Natural killer cell treated with Interleukin-12 subunit alpha and Interleukin-12 subunit beta and Interleukin-15 and Interleukin-18, amount 100 ng/mL, for 72 hours (primary cell): Measurements from ENCODE around the gene ARMC9. TPM values are rescaled to one million over a fixed set of nuclear protein-coding genes. Genes with fewer than 3 reads are reported as not detected.

Experiments
- ATAC-seq, 2 donors: fragments of 150-1000 bp; cut with Tn5 transposase in 1 of 2; sonication (Bioruptor Pico), chemical (Tn5 transposase) in 1 of 2; 2 replicates each; pipeline ENCODE4 v1.10.0; 2021
- DNase-seq: peaks from one replicate; pipeline ENCODE4 v3.0.0; 2022; ENCODE audit warnings: low spot score
- H3K27ac Mint-ChIP-seq, 2 donors: 1 replicate in 1 of 2; 2 replicates in 1 of 2; pipeline ENCODE4 v1.8.0; 2022; ENCODE audit warnings: mixed read lengths in 2 of 2, mild to moderate bottlenecking in 1 of 2, moderate library complexity in 1 of 2
- H3K27me3 Mint-ChIP-seq, 2 donors: 1 replicate in 1 of 2; 2 replicates in 1 of 2; pipeline ENCODE4 v1.8.0; 2022; ENCODE audit warnings: mixed read lengths in 2 of 2
- H3K36me3 Mint-ChIP-seq: one replicate; pipeline ENCODE4 v1.8.0; 2022; ENCODE audit warnings: mixed read lengths
- H3K4me1 Mint-ChIP-seq, 2 donors: 1 replicate in 1 of 2; 2 replicates in 1 of 2; pipeline ENCODE4 v1.8.0; 2022; ENCODE audit warnings: low read depth in 2 of 2, mixed read lengths in 2 of 2, mild to moderate bottlenecking in 1 of 2
- H3K4me3 Mint-ChIP-seq: one replicate; pipeline ENCODE4 v1.8.0; 2022; ENCODE audit warnings: mixed read lengths
- H3K9me3 Mint-ChIP-seq: 2 replicates; pipeline ENCODE4 v1.8.0; 2022; ENCODE audit warnings: mixed read lengths
- total RNA-seq, 2 donors: library from RNA; stranded (reverse); gene quantifications; one replicate each; pipeline ENCODE4 v1.2.3, GENCODE V29; 2022

ARMC9 gene
- total RNA-seq, 2 donors from 2014 or later: 2.5 to 4.8 TPM

DNA sequence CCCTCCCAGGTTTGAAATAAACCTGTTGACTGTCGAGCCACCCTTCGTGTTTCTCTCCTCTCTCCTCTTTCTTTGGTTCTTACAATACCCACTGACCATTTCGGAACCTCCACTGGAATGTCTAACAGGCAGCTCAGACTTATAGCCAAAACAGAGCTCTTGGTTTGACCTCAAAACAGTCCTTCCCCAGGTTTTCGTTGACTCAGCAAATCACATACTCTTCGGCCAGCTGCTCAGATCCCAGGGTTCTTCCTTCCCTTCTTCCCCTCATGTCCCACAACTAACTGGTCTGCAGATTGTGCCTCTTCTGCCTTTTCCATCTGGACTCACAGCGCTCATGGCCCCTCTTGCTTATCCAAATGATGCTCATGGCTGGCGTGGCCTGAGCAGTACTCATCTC, 4.7 kb downstream of the ARMC9 start:
- H3K4me3 Mint-ChIP-seq: no peak overlapping the region
- peaks cover 5% of the 10 kb centered on the region in 2 donors for H3K4me1 Mint-ChIP-seq
- H3K27me3 Mint-ChIP-seq: no peaks in the 10 kb centered on the region
- no peaks in the 10 kb centered on the region for H3K36me3 Mint-ChIP-seq
- no peaks in the 10 kb centered on the region for H3K9me3 Mint-ChIP-seq
- ATAC-seq (no peak), DNase-seq (no peak)
- H3K27ac Mint-ChIP-seq: no peak overlapping the region

- H3K27me3 Mint-ChIP-seq: no peaks in the 10 kb centered on the region
- peaks cover 2 to 4% of the 10 kb centered on the region in 2 donors for H3K4me1 Mint-ChIP-seq
- no peak overlapping the region for H3K27ac Mint-ChIP-seq
- no peak overlapping the region for H3K4me3 Mint-ChIP-seq
- no peaks in the 10 kb centered on the region for H3K9me3 Mint-ChIP-seq
- DNase-seq: no peak
- H3K36me3 Mint-ChIP-seq: no peaks in the 10 kb centered on the region
- no peak for ATAC-seq
These were observed 5.7 kb downstream of the ARMC9 start for GRCh38 chr2:231204146-231204545.

DNA sequence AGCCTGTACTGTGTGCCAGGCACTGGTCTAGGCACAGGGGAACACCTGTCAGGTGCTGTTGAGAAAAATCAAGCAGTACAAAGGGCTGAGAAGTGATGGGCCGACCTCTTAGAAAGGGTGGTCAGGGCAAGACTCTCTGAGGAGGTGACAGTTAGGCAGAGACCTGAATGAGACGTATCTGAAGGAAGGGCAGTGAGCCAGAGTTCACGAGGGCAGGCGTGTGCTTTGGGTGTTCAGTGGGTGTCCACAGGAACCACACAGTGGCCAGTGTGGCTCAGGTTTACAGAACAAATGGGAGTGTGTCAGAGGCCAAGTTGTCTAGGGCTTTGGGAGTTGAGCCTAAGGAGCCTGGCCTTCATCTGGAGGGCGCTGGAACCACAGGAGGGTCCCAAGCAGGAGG, 6.2 kb downstream of the ARMC9 start:
- H3K4me1 Mint-ChIP-seq: peaks cover 0 to 4% of the 10 kb centered on the region in 2 donors
- no peak for ATAC-seq
- H3K27me3 Mint-ChIP-seq: no peaks in the 10 kb centered on the region
- no peaks in the 10 kb centered on the region for H3K9me3 Mint-ChIP-seq
- H3K27ac Mint-ChIP-seq: no peak overlapping the region
- no peak overlapping the region for H3K4me3 Mint-ChIP-seq
- no peak for DNase-seq
- H3K36me3 Mint-ChIP-seq: no peaks in the 10 kb centered on the region

GRCh38 chr2:231207734-231208133, 9.3 kb downstream of the ARMC9 start:
- no peaks in the 10 kb centered on the region for H3K27me3 Mint-ChIP-seq
- ATAC-seq: no peak
- no peak for DNase-seq
- no peak overlapping the region for H3K4me3 Mint-ChIP-seq
- no peaks in the 10 kb centered on the region for H3K36me3 Mint-ChIP-seq
- no peak overlapping the region for H3K27ac Mint-ChIP-seq
- no peaks in the 10 kb centered on the region for H3K4me1 Mint-ChIP-seq
- H3K9me3 Mint-ChIP-seq: no peaks in the 10 kb centered on the region

- H3K36me3 Mint-ChIP-seq: no peaks in the 10 kb centered on the region
- no peaks in the 10 kb centered on the region for H3K4me1 Mint-ChIP-seq
- H3K9me3 Mint-ChIP-seq: no peaks in the 10 kb centered on the region
- H3K27me3 Mint-ChIP-seq: no peaks in the 10 kb centered on the region
- H3K27ac Mint-ChIP-seq: no peak overlapping the region
- H3K4me3 Mint-ChIP-seq: no peak overlapping the region
- DNase-seq (no peak), ATAC-seq (no peak)
These were observed 12.4 kb downstream of the ARMC9 start for GRCh38 chr2:231210782-231211181.

GRCh38 chr2:231211486-231211885, 13.1 kb downstream of the ARMC9 start:
- H3K27ac Mint-ChIP-seq: no peak overlapping the region
- no peak for ATAC-seq
- no peak for DNase-seq
- H3K4me1 Mint-ChIP-seq: no peaks in the 10 kb centered on the region
- H3K27me3 Mint-ChIP-seq: no peaks in the 10 kb centered on the region
- H3K4me3 Mint-ChIP-seq: no peak overlapping the region
- H3K9me3 Mint-ChIP-seq: no peaks in the 10 kb centered on the region
- no peaks in the 10 kb centered on the region for H3K36me3 Mint-ChIP-seq

- Mint-ChIP-seq H3K4me3 (no peak overlapping the region), H3K27ac (no peak overlapping the region), H3K36me3 (no peaks in the 10 kb centered on the region), H3K9me3 (no peaks in the 10 kb centered on the region), H3K4me1 (no peaks in the 10 kb centered on the region), H3K27me3 (no peaks in the 10 kb centered on the region)
- ATAC-seq: no peak
- DNase-seq: no peak
These were observed 14.0 kb downstream of the ARMC9 start for GRCh38 chr2:231212329-231212845.

- no peaks in the 10 kb centered on the region for H3K9me3 Mint-ChIP-seq
- DNase-seq (no peak), ATAC-seq (no peak)
- no peak overlapping the region for H3K4me3 Mint-ChIP-seq
- no peaks in the 10 kb centered on the region for H3K4me1 Mint-ChIP-seq
- H3K36me3 Mint-ChIP-seq: no peaks in the 10 kb centered on the region
- H3K27me3 Mint-ChIP-seq: no peaks in the 10 kb centered on the region
- H3K27ac Mint-ChIP-seq: no peak overlapping the region
These were observed 15.7 kb downstream of the ARMC9 start for GRCh38 chr2:231213931-231214642.

DNA sequence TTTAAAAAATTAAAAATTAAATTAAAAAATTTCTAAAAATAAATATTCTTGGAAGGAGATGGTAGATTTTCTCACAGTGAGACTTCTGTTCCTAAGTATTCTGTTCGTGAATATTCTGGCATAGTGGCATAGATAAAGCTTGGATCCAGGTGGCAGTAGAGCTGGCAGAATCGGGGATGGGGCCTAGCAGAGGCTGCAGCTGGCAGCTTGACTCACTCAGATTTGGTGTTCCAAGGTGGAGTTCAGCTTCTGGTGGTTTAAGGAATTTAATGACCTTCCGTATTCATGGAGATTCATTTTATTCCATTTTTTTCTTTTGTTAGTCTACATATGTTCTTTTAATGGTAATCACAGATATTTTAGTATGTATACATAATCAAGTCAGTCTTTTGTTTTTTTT, 19.9 kb downstream of the ARMC9 start:
- no peak overlapping the region for H3K27ac Mint-ChIP-seq
- H3K36me3 Mint-ChIP-seq: no peaks in the 10 kb centered on the region
- no peak overlapping the region for H3K4me3 Mint-ChIP-seq
- DNase-seq (no peak), ATAC-seq (no peak)
- no peaks in the 10 kb centered on the region for H3K27me3 Mint-ChIP-seq
- no peaks in the 10 kb centered on the region for H3K9me3 Mint-ChIP-seq
- H3K4me1 Mint-ChIP-seq: peaks cover 4 to 5% of the 10 kb centered on the region in 2 donors

DNA sequence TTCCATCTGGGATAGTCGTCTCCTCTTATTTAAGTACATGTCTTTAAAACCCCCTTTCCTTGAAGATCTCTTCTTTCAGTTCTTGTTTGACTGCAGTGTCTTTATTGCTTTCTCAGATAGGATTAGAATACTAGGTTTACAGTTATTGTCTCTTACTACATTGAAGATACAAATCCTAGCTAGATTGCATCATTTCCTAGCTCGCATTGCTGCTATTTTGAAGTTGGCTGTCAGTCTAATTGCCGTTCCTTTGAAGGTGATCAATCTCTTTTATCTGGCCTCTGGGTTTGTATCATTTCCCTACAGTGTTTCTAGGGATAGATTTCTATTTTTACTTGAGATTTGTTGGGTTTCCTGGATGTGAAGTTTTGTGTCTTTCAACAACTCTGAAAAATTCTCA, 20.9 kb downstream of the ARMC9 start:
- Mint-ChIP-seq H3K36me3 (no peaks in the 10 kb centered on the region), H3K9me3 (no peaks in the 10 kb centered on the region), H3K4me3 (no peak overlapping the region), H3K4me1 (peaks cover 4 to 5% of the 10 kb centered on the region in 2 donors), H3K27ac (no peak overlapping the region), H3K27me3 (no peaks in the 10 kb centered on the region)
- ATAC-seq (no peak), DNase-seq (no peak)

- no peaks in the 10 kb centered on the region for H3K27me3 Mint-ChIP-seq
- no peak for DNase-seq
- ATAC-seq: no peak
- no peak overlapping the region for H3K27ac Mint-ChIP-seq
- peaks cover 4 to 5% of the 10 kb centered on the region in 2 donors for H3K4me1 Mint-ChIP-seq
- no peak overlapping the region for H3K4me3 Mint-ChIP-seq
- H3K9me3 Mint-ChIP-seq: no peaks in the 10 kb centered on the region
- no peaks in the 10 kb centered on the region for H3K36me3 Mint-ChIP-seq
These were observed 23.3 kb downstream of the ARMC9 start for GRCh38 chr2:231221761-231222160.

GRCh38 chr2:231222318-231223000, 24.0 kb downstream of the ARMC9 start:
- Mint-ChIP-seq H3K4me1 (peaks cover 4 to 5% of the 10 kb centered on the region in 2 donors), H3K36me3 (no peaks in the 10 kb centered on the region), H3K27ac (no peak overlapping the region), H3K27me3 (no peaks in the 10 kb centered on the region), H3K4me3 (no peak overlapping the region), H3K9me3 (no peaks in the 10 kb centered on the region)
- DNase-seq: no peak
- ATAC-seq: no peak

DNA sequence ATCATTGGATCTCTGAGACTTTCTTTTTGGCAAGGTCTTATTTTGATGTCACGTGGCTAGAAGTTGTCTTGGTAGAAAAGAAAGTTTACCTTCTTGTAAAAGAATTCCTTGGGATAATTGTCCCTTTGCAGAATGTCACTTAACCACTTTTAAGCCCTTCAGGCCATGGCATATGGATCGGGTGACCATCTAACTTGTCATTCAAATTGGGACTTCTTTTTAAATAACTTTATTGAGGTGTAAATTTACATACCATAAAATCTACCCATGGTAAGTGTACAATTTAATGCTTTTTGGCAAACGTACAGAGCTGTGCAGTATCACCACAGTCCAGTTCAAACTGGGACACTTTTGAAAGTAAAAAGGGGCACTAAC, 24.6 kb downstream of the ARMC9 start:
- ATAC-seq (no peak), DNase-seq (no peak)
- no peak overlapping the region for H3K27ac Mint-ChIP-seq
- peaks cover 4 to 5% of the 10 kb centered on the region in 2 donors for H3K4me1 Mint-ChIP-seq
- H3K4me3 Mint-ChIP-seq: no peak overlapping the region
- no peaks in the 10 kb centered on the region for H3K9me3 Mint-ChIP-seq
- no peaks in the 10 kb centered on the region for H3K36me3 Mint-ChIP-seq
- H3K27me3 Mint-ChIP-seq: no peaks in the 10 kb centered on the region

GRCh38 chr2:231223458-231223976, 25.1 kb downstream of the ARMC9 start:
- Mint-ChIP-seq H3K4me3 (no peak overlapping the region), H3K27ac (no peak overlapping the region), H3K36me3 (no peaks in the 10 kb centered on the region), H3K4me1 (peaks cover 4 to 5% of the 10 kb centered on the region in 2 donors), H3K27me3 (no peaks in the 10 kb centered on the region), H3K9me3 (no peaks in the 10 kb centered on the region)
- DNase-seq: no peak
- no peak for ATAC-seq
